OCI-LY1 (cell line): ENCODE measurements around the gene DNM2.

Experiments
- H2AFZ ChIP-seq: fragments of 200-600 bp; sonication (generic), shearing (Covaris generic); 2 replicates; pipeline ENCODE4 v1.6.0; 2014; ENCODE audit warnings: antibody characterized with exemption, mild to moderate bottlenecking, low read length
- H3F3A ChIP-seq: fragments of 200-600 bp; sonication (generic), shearing (Covaris generic); 2 replicates; pipeline ENCODE4 v1.6.0; 2014; ENCODE audit warnings: mild to moderate bottlenecking, antibody characterized with exemption, low read length, moderate library complexity; ENCODE audit not compliant: insufficient read depth
- H3K27ac ChIP-seq: fragments of 200-600 bp; sonication (generic); 2 replicates; pipeline ENCODE4 v1.5.1; 2014; ENCODE audit warnings: low read length, mixed run types, mild to moderate bottlenecking, low read depth; ENCODE audit not compliant: poor library complexity, severe bottlenecking
- H3K27me3 ChIP-seq: fragments of 200-600 bp; sonication (generic); 2 replicates; pipeline ENCODE4 v1.6.0; 2014; ENCODE audit warnings: antibody characterized with exemption, mild to moderate bottlenecking, low read length, moderate library complexity; ENCODE audit not compliant: insufficient read depth
- H3K36me3 ChIP-seq: fragments of 200-600 bp; sonication (generic); 2 replicates; pipeline ENCODE4 v1.6.1; 2014; ENCODE audit warnings: mild to moderate bottlenecking, antibody characterized with exemption, low read length, moderate library complexity, mixed read lengths; ENCODE audit not compliant: insufficient read depth
- H3K4me1 ChIP-seq: fragments of 200-600 bp; sonication (generic); 2 replicates; pipeline ENCODE4 v1.5.1; 2014; ENCODE audit warnings: mild to moderate bottlenecking, low read length, moderate library complexity; ENCODE audit not compliant: insufficient read depth, severe bottlenecking
- H3K4me2 ChIP-seq: fragments of 200-600 bp; sonication (generic), shearing (Covaris generic); 2 replicates; pipeline ENCODE4 v1.6.1; 2014; ENCODE audit warnings: low read length
- H3K4me3 ChIP-seq: fragments of 200-600 bp; sonication (generic); 2 replicates; pipeline ENCODE4 v1.5.1; 2014; ENCODE audit warnings: low read length, low read depth, mild to moderate bottlenecking, mixed read lengths; ENCODE audit not compliant: poor library complexity, severe bottlenecking
- H3K79me2 ChIP-seq: fragments of 200-600 bp; shearing (Covaris generic); 2 replicates; pipeline ENCODE4 v1.6.1; 2016; ENCODE audit warnings: mixed run types, low read length, mixed read lengths; ENCODE audit not compliant: insufficient read depth
- H3K9ac ChIP-seq: fragments of 200-600 bp; sonication (generic), shearing (Covaris generic); 2 replicates; pipeline ENCODE4 v1.6.1; 2014; ENCODE audit warnings: mild to moderate bottlenecking, low read length, mixed read lengths
- H3K9me2 ChIP-seq: fragments of 200-600 bp; sonication (generic), shearing (Covaris generic); 2 replicates; pipeline ENCODE4 v1.6.1; 2014; ENCODE audit warnings: low read depth, mild to moderate bottlenecking, low read length, mixed read lengths
- H3K9me3 ChIP-seq: fragments of 200-600 bp; shearing (Covaris generic); 2 replicates; pipeline ENCODE4 v1.6.1; 2014; ENCODE audit warnings: low read length, mixed read lengths
- H4K20me1 ChIP-seq: fragments of 200-600 bp; sonication (generic), shearing (Covaris generic); 2 replicates; pipeline ENCODE4 v1.6.0; 2016; ENCODE audit warnings: mild to moderate bottlenecking, low read length; ENCODE audit not compliant: insufficient read depth
- CTCF ChIP-seq: fragments of 200-600 bp; sonication (generic), shearing (Covaris generic); IDR thresholded peaks from 2 replicates; pipeline ENCODE4 v1.5.1; 2017; ENCODE audit warnings: mild to moderate bottlenecking, antibody characterized with exemption, low read length, moderate library complexity, mixed read lengths
- EZH2 ChIP-seq: fragments of 200-600 bp; sonication (generic), shearing (Covaris generic); IDR thresholded peaks from 2 replicates; pipeline ENCODE4 v1.8.0; 2017; ENCODE audit warnings: borderline replicate concordance, mixed run types, mild to moderate bottlenecking, antibody characterized with exemption, low read length, moderate library complexity, mixed read lengths

The DNM2 gene

GRCh38 chr19:10805758-10806247 lies 87.9 kb downstream of the DNM2 start:
- no peak for TF ChIP-seq EZH2
- TF ChIP-seq CTCF: no peak
- H3K4me1 ChIP-seq: no peaks in the 10 kb centered on the region
- no peaks in the 10 kb centered on the region for H3K9me3 ChIP-seq
- H3K36me3 ChIP-seq: peaks cover 75% of the 10 kb centered on the region
- H3K27ac ChIP-seq: no peak overlapping the region
- no peak overlapping the region for H2AFZ ChIP-seq
- H3F3A ChIP-seq: no peaks in the 10 kb centered on the region
- no peaks in the 10 kb centered on the region for H3K9me2 ChIP-seq
- no peak overlapping the region for H3K4me3 ChIP-seq
- no peaks in the 10 kb centered on the region for H3K27me3 ChIP-seq
- no peaks in the 10 kb centered on the region for H3K79me2 ChIP-seq
- no peak overlapping the region for H3K4me2 ChIP-seq
- H3K9ac ChIP-seq: no peak overlapping the region
- no peaks in the 10 kb centered on the region for H4K20me1 ChIP-seq

DNA sequence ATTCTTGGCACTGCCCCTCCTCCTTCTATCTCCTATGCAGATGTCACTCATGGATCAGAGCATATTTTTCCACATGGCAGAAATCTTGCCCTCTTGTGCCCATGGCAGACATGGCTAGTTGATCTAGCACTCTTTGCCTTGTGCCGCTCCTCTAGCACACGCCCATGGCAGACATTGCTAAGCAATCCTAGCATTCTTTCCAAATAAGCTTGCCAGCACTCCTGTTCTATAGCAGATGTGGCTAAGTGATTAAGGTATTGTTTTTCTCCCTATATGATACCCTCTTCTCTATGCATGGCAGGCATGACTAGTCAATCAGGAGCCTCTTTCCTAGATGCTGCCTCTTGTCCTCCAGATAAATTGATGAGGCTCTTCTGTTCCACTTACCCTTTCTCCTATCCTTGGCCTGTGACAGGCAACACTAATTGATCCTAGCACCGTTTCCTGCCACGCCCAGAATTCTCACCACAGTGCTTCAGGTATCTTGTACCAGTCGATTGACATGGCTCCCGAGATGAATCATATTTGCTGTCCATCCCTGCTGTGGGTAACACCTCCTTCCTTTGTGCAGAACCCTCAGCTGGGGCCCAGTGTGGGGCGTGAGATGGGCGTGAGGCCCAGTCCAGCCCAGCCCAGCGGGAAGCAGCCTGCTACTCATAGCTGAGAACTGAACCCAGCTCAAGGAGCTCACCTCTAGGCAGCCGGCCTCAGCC lies 91.2 kb downstream of the DNM2 start:
- Histone ChIP-seq H3K9me3 (no peaks in the 10 kb centered on the region), H4K20me1 (no peaks in the 10 kb centered on the region), H2AFZ (no peak overlapping the region), H3K9me2 (no peaks in the 10 kb centered on the region), H3K27me3 (no peaks in the 10 kb centered on the region), H3K27ac (no peak overlapping the region), H3K79me2 (no peaks in the 10 kb centered on the region), H3F3A (no peaks in the 10 kb centered on the region), H3K4me1 (no peaks in the 10 kb centered on the region), H3K9ac (no peak overlapping the region), H3K4me3 (no peak overlapping the region), H3K4me2 (no peak overlapping the region), H3K36me3 (peaks cover 52% of the 10 kb centered on the region)
- no peak for TF ChIP-seq EZH2
- TF ChIP-seq CTCF: no peak

DNA sequence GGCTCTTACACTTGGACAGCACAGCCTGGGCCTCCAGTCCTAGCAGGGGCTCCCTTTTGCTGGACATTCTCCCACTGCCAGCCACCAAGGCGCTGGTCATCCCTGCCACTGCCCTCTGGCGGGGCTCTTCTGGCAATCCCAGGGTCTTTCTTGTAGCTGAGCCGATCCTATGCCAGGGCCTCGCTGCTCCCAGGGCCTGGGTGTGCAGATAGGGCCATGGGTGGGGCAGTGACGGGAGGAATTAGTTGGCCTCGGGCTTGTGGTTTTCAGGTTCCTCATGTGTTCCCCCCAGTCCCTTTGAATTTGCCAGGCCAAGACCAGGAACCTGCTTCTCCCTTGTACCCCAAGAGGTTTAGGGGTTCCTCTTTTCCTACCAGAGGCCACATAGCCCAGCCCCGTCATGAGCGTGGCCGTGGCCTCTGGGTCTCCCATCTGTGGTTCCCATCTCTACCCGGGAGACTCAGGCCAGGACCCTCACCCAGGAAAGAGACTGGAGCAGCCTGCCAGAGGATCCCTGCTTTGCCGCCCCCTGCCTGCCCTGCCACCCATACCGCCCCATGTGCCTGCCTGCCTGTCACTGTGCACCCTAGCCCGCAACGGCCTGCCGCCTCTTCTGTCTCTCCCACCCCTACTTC lies 91.9 kb downstream of the DNM2 start:
- Histone ChIP-seq H3K4me1 (no peaks in the 10 kb centered on the region), H3K36me3 (peaks cover 50% of the 10 kb centered on the region), H3K27ac (no peak overlapping the region), H3K9me3 (no peaks in the 10 kb centered on the region), H3K9ac (no peak overlapping the region), H4K20me1 (no peaks in the 10 kb centered on the region), H3K9me2 (no peaks in the 10 kb centered on the region), H3K4me2 (no peak overlapping the region), H3F3A (no peaks in the 10 kb centered on the region), H2AFZ (no peak overlapping the region), H3K79me2 (no peaks in the 10 kb centered on the region), H3K4me3 (no peak overlapping the region), H3K27me3 (no peaks in the 10 kb centered on the region)
- TF ChIP-seq CTCF: no peak
- no peak for TF ChIP-seq EZH2
